Endothelial cell of umbilical vein (primary cell): Measurements from ENCODE around the gene TRIM56. TPM values are rescaled to one million over a fixed set of nuclear protein-coding genes. Genes with fewer than 3 reads are reported as not detected.

Experiments
- BruUV-seq: library from RNA; stranded (reverse); fragments of 400-500 nt; replicated peaks from 2 replicates; lab custom pipeline; 2021; lab: Mats Ljungman, UMichigan
- CTCF ChIA-PET: fragments of 300-600, 350-600 bp; sonication (Branson Sonifier 250); formaldehyde crosslinking; loops from one replicate; lab custom pipeline; 2021; ENCODE audit warnings: antibody characterized with exemption, inconsistent platforms; lab: Charles Lee
- POLR2A ChIA-PET: fragments of 300-600, 350-600 bp; sonication (Branson Sonifier 250); formaldehyde crosslinking; loops from one replicate; lab custom pipeline; 2021; ENCODE audit warnings: antibody characterized with exemption, inconsistent platforms; lab: Charles Lee
- DNase-seq: peaks from one replicate; pipeline ENCODE4 v3.0.0-alpha.2; 2011; ENCODE audit warnings: low read depth, low spot score
- FAIRE-seq: peaks from 2 replicates; lab custom pipeline; 2011; peaks lifted over from hg19 to GRCh38; lab: Jason Lieb, UNC
- H2AFZ ChIP-seq: 2 replicates; pipeline ENCODE4 v1.6.0; 2012; ENCODE audit warnings: low read depth, low read length, control low read depth, inconsistent platforms
- H3K27ac ChIP-seq: 2 replicates; pipeline ENCODE4 v1.5.1; 2011; ENCODE audit warnings: low read depth, mild to moderate bottlenecking, control low read depth, low read length, moderate library complexity; ENCODE audit not compliant: insufficient read depth
- H3K27me3 ChIP-seq, 2 experiments: 2 replicates each; pipeline versions ENCODE4 v1.6.0 to v1.6.1; 2011; ENCODE audit warnings: low read length in 2 of 2, mixed read lengths in 1 of 2; ENCODE audit not compliant: control insufficient read depth in 2 of 2, insufficient read depth in 2 of 2
- H3K36me3 ChIP-seq, 2 experiments: 2 replicates in 1 of 2; 3 replicates in 1 of 2; pipeline ENCODE4 v1.5.1; 2011; ENCODE audit warnings: low read length in 2 of 2, mild to moderate bottlenecking in 1 of 2, moderate library complexity in 1 of 2; ENCODE audit not compliant: control insufficient read depth in 2 of 2, insufficient read depth in 2 of 2; ENCODE audit errors: extremely low read depth in 1 of 2
- H3K4me1 ChIP-seq: 3 replicates; pipeline ENCODE4 v1.5.1; 2011; ENCODE audit warnings: mild to moderate bottlenecking, low read length; ENCODE audit not compliant: control insufficient read depth, insufficient read depth; ENCODE audit errors: extremely low read depth
- H3K4me2 ChIP-seq: 2 replicates; pipeline ENCODE4 v1.6.1; 2011; ENCODE audit warnings: low read length, control low read depth, mixed read lengths; ENCODE audit not compliant: insufficient read depth
- H3K4me3 ChIP-seq, 3 experiments: fragments of 200-600 bp in 1 of 3; sonication (generic), shearing (Covaris generic) in 1 of 3; replicated peaks in 1 of 3; 2 replicates each; pipeline ENCODE4 v1.5.1; 2011 to 2016; ENCODE audit warnings: control low read depth in 3 of 3, low read length in 3 of 3, mild to moderate bottlenecking in 2 of 3, inconsistent platforms in 1 of 3, low read depth in 1 of 3, moderate library complexity in 1 of 3; ENCODE audit not compliant: insufficient read depth in 1 of 3
- H3K79me2 ChIP-seq: 2 replicates; pipeline ENCODE4 v1.6.0; 2012; ENCODE audit warnings: low read length, inconsistent platforms; ENCODE audit not compliant: control insufficient read depth, insufficient read depth
- H3K9ac ChIP-seq: replicated peaks from 2 replicates; pipeline ENCODE3; 2011; ENCODE audit warnings: low read length, control low read depth; ENCODE audit not compliant: insufficient read depth; ENCODE audit errors: extremely low read depth
- H3K9me1 ChIP-seq: replicated peaks from 3 replicates; pipeline ENCODE4 v1.6.0; 2011; ENCODE audit warnings: mild to moderate bottlenecking, low read length; ENCODE audit not compliant: control insufficient read depth, insufficient read depth; ENCODE audit errors: extremely low read depth
- H3K9me3 ChIP-seq: replicated peaks from 2 replicates; pipeline ENCODE4 v1.5.1; 2012; ENCODE audit warnings: low read length, inconsistent platforms; ENCODE audit not compliant: control insufficient read depth, insufficient read depth
- H4K20me1 ChIP-seq: replicated peaks from 2 replicates; pipeline ENCODE3; 2011; ENCODE audit warnings: mild to moderate bottlenecking, low read length; ENCODE audit not compliant: control insufficient read depth, insufficient read depth; ENCODE audit errors: extremely low read depth
- EZH2 ChIP-seq: IDR thresholded peaks from 2 replicates; pipeline ENCODE4 v1.6.1; 2012; ENCODE audit warnings: borderline replicate concordance, low read depth, mild to moderate bottlenecking, moderate library complexity, low read length, inconsistent platforms; ENCODE audit not compliant: severe bottlenecking
- FOS ChIP-seq: IDR thresholded peaks from 2 replicates; pipeline ENCODE4 v1.6.1; 2011; ENCODE audit warnings: mild to moderate bottlenecking, low read length, moderate library complexity, borderline replicate concordance; ENCODE audit not compliant: insufficient read depth
- GATA2 ChIP-seq: IDR thresholded peaks from 2 replicates; pipeline ENCODE4 v1.7.0; 2011; ENCODE audit warnings: low read depth, mild to moderate bottlenecking, moderate library complexity, mixed read lengths, low read length; ENCODE audit not compliant: insufficient read length, insufficient read depth
- JUN ChIP-seq: IDR thresholded peaks from 2 replicates; pipeline ENCODE4 v1.6.1; 2011; ENCODE audit warnings: borderline replicate concordance, low read depth; ENCODE audit not compliant: insufficient read length, insufficient read depth
- MYC ChIP-seq: IDR thresholded peaks from one replicate; pipeline ENCODE4 v1.6.1; 2011; ENCODE audit warnings: mild to moderate bottlenecking, low read depth, low read length
- POLR2A ChIP-seq: IDR thresholded peaks from 2 replicates; pipeline ENCODE4 v1.6.1; 2012; ENCODE audit warnings: low read depth, mild to moderate bottlenecking, control low read depth, low read length
- POLR2AphosphoS5 ChIP-seq: IDR thresholded peaks from 2 replicates; pipeline ENCODE4 v1.6.1; 2012; ENCODE audit warnings: low read depth, mild to moderate bottlenecking, control low read depth, low read length, moderate library complexity; ENCODE audit not compliant: insufficient read depth
- dilution Hi-C: fragments of 300-500 bp; cut with MboI; formaldehyde crosslinking; loops from one replicate; pipeline ENCODE4 v1.15.0; 2019; ENCODE audit warnings: low sequenced_read_pairs; ENCODE audit not compliant: extremely low pct_ligation_motif_present
- intact Hi-C: fragments of 100-400 bp; cut with micrococcal nuclease; formaldehyde crosslinking; loops from one replicate; pipeline ENCODE4 v1.10.0; 2022
- polyA plus RNA-seq, 4 experiments: library from polyadenylated mRNA; depleted of rRNA in 3 of 4; stranded (reverse) in 3 of 4; unstranded in 1 of 4; fragments of >200 nt; gene quantifications; 2 replicates each; pipeline versions ENCODE4 v1.2.1 to v1.2.3, GENCODE V29; 2011 to 2012; ENCODE audit warnings: missing spikeins in 1 of 4
- total RNA-seq: library from RNA; stranded (reverse); gene quantifications from 2 replicates; pipeline ENCODE4 v1.2.3, GENCODE V29; 2021
- TF ChIP-seq, protein P1 (sequence below), 2 donors: IDR thresholded peaks; 1 replicate in 1 of 2; 2 replicates in 1 of 2; pipeline ENCODE4 v1.5.1; 2011; ENCODE audit warnings: low read length in 2 of 2, mild to moderate bottlenecking in 2 of 2, moderate library complexity in 2 of 2, control low read depth in 1 of 2, inconsistent platforms in 1 of 2, low read depth in 1 of 2; ENCODE audit not compliant: insufficient read depth in 1 of 2; ENCODE audit errors: extremely low read depth in 1 of 2
- TF ChIP-seq, protein P2 (sequence below): IDR thresholded peaks from 2 replicates; pipeline ENCODE4 v1.6.1; 2011; ENCODE audit not compliant: insufficient read depth, insufficient read length

Gene TRIM56
- total and polyA plus RNA-seq, 2 donors (not counting 3 experiments of a cell fraction or from before 2014, with no cell fraction given): 2.3 to 25.1 TPM

DNA sequence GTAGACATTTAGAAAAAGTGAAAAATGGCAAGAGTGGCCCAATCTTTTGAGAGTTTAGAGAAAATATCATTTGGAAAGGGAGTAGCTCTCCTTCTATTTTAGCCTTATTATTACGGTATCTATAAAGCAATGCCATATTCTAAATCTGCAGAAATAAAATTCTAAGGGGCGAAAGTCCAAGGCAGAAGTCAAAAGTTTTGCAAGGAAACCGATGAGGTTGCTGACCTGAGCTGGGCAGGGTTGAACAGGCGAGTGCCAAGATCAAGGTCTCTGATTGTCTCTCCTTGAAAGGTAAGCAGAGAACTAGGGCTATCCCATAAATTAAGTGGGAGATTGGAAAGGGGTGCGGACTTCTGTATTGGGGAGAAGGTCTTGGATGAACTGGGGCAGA, 11.7 kb downstream of the TRIM56 start:
- TF ChIP-seq EZH2: no peak
- TF ChIP-seq MYC: no peak
- TF ChIP-seq JUN: no peak
- TF ChIP-seq GATA2: no peak
- no peak for TF ChIP-seq POLR2A
- TF ChIP-seq POLR2AphosphoS5: no peak
- TF ChIP-seq, protein P1, sequence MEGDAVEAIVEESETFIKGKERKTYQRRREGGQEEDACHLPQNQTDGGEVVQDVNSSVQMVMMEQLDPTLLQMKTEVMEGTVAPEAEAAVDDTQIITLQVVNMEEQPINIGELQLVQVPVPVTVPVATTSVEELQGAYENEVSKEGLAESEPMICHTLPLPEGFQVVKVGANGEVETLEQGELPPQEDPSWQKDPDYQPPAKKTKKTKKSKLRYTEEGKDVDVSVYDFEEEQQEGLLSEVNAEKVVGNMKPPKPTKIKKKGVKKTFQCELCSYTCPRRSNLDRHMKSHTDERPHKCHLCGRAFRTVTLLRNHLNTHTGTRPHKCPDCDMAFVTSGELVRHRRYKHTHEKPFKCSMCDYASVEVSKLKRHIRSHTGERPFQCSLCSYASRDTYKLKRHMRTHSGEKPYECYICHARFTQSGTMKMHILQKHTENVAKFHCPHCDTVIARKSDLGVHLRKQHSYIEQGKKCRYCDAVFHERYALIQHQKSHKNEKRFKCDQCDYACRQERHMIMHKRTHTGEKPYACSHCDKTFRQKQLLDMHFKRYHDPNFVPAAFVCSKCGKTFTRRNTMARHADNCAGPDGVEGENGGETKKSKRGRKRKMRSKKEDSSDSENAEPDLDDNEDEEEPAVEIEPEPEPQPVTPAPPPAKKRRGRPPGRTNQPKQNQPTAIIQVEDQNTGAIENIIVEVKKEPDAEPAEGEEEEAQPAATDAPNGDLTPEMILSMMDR (IDR thresholded peaks at IDR 0.05; ENCODE audit: extremely low read depth in 1 of 2, insufficient read depth in 1 of 2, low read depth in 1 of 2, low read length in 2 of 2): no peak
- TF ChIP-seq, protein P2, sequence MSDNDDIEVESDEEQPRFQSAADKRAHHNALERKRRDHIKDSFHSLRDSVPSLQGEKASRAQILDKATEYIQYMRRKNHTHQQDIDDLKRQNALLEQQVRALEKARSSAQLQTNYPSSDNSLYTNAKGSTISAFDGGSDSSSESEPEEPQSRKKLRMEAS: no peak
- TF ChIP-seq FOS: no peak
- BruUV-seq: no TSS peak
- intact Hi-C loops: no loop called here
- Histone ChIP-seq H3K9ac (no peak overlapping the region), H3K4me2 (no peak overlapping the region), H2AFZ (no peak overlapping the region), H3K36me3 (no peaks in the 10 kb centered on the region), H3K4me1 (peaks cover 42% of the 10 kb centered on the region), H3K27me3 (no peaks in the 10 kb centered on the region), H3K27ac (no peak overlapping the region), H3K9me1 (no peaks in the 10 kb centered on the region), H3K79me2 (peaks cover 13% of the 10 kb centered on the region), H3K4me3 (no peak overlapping the region), H4K20me1 (no peaks in the 10 kb centered on the region), H3K9me3 (no peaks in the 10 kb centered on the region)
- ChIA-PET POLR2A (interaction anchor here (3.3 to 3.7 kb wide), 2 partner anchors 30 to 37 kb away, joined by 26 read pairs; partner anchors contain the start of gene SERPINE1), CTCF (interaction anchor here (1.5 to 6.1 kb wide), 4 partner anchors 15 to 30 kb away, joined by 4 to 38 read pairs (median 22); partner anchors contain the start of gene SERPINE1)
- dilution Hi-C loops: no loop called here
- DNase-seq (no peak), FAIRE-seq (no peak)
